Lower leg skin (tissue), 4 donors: ENCODE results near the gene IL3. TPM values are rescaled to one million over a fixed set of nuclear protein-coding genes. Genes with fewer than 3 reads are reported as not detected.

ENCODE experiments used
- DNase-seq, 2 donors: peaks; one replicate each; pipeline ENCODE4 v3.0.0-alpha.2; 2019; ENCODE audit warnings: low spot score in 2 of 2
- H3K4me3 ChIP-seq: fragments of 200-600 bp; sonication (generic); 2 replicates; pipeline ENCODE4 v1.5.1; 2017; ENCODE audit warnings: mild to moderate bottlenecking, low read depth; ENCODE audit not compliant: poor library complexity, severe bottlenecking
- POLR2A ChIP-seq, 2 donors: fragments of 450-650 bp; IDR thresholded peaks; one replicate each; pipeline ENCODE4 v1.6.1; 2016 to 2017; ENCODE audit warnings: antibody characterized with exemption in 2 of 2, mild to moderate bottlenecking in 1 of 2, moderate library complexity in 1 of 2
- WGBS, 2 donors: methylation state at CpG; one replicate each; pipeline ENCODE4 v1.1.5; 2018; 5-methylcytosine and 5-hydroxymethylcytosine counted together
- intact Hi-C: fragments of 100-400 bp; cut with DNase I; formaldehyde crosslinking; loops from one replicate; pipeline ENCODE4 v1.15.0; 2023; ENCODE audit warnings: low total_unique reads
- total RNA-seq, 4 donors: library from RNA; depleted of rRNA; stranded (reverse); fragments of >200 nt; gene quantifications; one replicate each; pipeline ENCODE4 v1.1.0, GENCODE V29; 2016
- TF ChIP-seq, protein P1 (sequence below), 3 donors: fragments of 450-650 bp; IDR thresholded peaks; one replicate each; pipeline ENCODE4 v1.5.1; 2016; ENCODE audit warnings: antibody characterized with exemption in 3 of 3, mild to moderate bottlenecking in 3 of 3, moderate library complexity in 2 of 3

The IL3 gene
- total RNA-seq, 4 donors from 2014 or later, result not detected

DNA sequence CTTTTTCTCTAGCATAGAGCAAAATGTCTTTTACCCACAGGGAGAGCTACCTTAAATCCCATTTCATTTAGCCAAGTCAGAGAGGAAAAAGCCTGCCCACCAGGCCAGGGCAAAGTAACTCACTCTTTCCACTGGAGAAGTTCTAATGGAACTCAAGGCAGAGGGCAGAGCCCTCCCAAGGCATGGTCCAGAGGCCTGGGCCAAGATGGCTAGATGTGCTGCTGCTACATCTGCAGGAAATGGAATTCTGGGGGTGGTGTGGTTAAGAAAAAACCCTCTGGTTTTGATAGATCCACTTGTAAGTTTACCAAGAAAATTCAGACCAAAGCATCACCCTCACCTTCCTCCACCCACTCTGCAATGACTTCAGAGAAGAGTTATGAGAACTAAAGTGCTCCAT, 50.5 kb downstream of the IL3 start:
- H3K4me3 ChIP-seq, result no peak overlapping the region
- TF ChIP-seq, protein P1, sequence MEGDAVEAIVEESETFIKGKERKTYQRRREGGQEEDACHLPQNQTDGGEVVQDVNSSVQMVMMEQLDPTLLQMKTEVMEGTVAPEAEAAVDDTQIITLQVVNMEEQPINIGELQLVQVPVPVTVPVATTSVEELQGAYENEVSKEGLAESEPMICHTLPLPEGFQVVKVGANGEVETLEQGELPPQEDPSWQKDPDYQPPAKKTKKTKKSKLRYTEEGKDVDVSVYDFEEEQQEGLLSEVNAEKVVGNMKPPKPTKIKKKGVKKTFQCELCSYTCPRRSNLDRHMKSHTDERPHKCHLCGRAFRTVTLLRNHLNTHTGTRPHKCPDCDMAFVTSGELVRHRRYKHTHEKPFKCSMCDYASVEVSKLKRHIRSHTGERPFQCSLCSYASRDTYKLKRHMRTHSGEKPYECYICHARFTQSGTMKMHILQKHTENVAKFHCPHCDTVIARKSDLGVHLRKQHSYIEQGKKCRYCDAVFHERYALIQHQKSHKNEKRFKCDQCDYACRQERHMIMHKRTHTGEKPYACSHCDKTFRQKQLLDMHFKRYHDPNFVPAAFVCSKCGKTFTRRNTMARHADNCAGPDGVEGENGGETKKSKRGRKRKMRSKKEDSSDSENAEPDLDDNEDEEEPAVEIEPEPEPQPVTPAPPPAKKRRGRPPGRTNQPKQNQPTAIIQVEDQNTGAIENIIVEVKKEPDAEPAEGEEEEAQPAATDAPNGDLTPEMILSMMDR (IDR thresholded peaks at IDR 0.05), result no peak
- TF ChIP-seq POLR2A (IDR thresholded peaks at IDR 0.05), result no peak
- no peak for DNase-seq
- intact Hi-C loops, result no loop called here

DNA sequence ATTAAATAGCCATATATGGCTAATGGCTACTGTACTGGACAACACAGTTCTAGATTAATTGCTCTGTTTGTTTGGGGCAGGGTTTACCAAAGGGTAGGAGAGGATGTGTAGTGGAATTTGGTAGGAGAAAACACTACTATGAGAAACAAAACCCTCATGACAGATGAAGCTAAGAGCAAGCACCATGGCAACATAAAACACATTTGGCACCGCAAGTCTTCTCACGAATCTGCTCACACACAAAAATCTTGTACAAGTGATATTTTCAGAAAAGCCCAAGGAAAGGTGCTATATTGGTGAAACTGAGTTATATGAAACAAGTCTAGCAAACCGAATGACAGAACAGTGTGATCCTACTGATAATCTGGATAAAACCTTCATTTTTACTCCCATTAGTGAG, 51.7 kb downstream of the IL3 start:
- H3K4me3 ChIP-seq, result no peak overlapping the region
- intact Hi-C loops, result no loop called here
- no peak for DNase-seq
- TF ChIP-seq POLR2A (IDR thresholded peaks at IDR 0.05), result no peak
- TF ChIP-seq, protein P1 (IDR thresholded peaks at IDR 0.05), result no peak
- WGBS, 2 donors, result 76 to 82% methylated on average over 3 of the region's 3 CpGs

Other genes starting within 250 kb of the IL3 start
- gene MEIKIN, start 115.0 kb upstream of the IL3 start, total RNA-seq, result not detected
- gene ACSL6, start 49.0 kb upstream of the IL3 start, total RNA-seq, result under 1 TPM in 3 of 4 donors, not detected in 1; 0.27 to 0.59 (median 0.32) TPM
- not detected for gene CSF2, start 13.1 kb downstream of the IL3 start, total RNA-seq
- gene P4HA2, start 167.2 kb downstream of the IL3 start, total RNA-seq, result 10 to 100 TPM; 18.0 to 40.5 (median 26.7) TPM
- gene PDLIM4, start 197.0 kb downstream of the IL3 start, total RNA-seq, result 100 to 1,000 TPM in 1 of 4 donors, 10 to 100 TPM in 3; 52.5 to 191 (median 85.9) TPM
- gene SLC22A4, start 233.7 kb downstream of the IL3 start, total RNA-seq, result 1 to 10 TPM in 3 of 4 donors, under 1 TPM in 1; 0.27 to 1.8 (median 1.8) TPM